SH-SY5Y (cell line): Measurements from ENCODE around the gene DDX56.

Experiments used
- GATA2 ChIP-seq: IDR thresholded peaks from 2 replicates; pipeline ENCODE4 v1.6.1; 2011; ENCODE audit warnings: mild to moderate bottlenecking, low read depth, low read length
- GATA3 ChIP-seq: IDR thresholded peaks from 2 replicates; pipeline ENCODE4 v1.6.1; 2011; ENCODE audit warnings: low read depth, mild to moderate bottlenecking, low read length, moderate library complexity

DNA sequence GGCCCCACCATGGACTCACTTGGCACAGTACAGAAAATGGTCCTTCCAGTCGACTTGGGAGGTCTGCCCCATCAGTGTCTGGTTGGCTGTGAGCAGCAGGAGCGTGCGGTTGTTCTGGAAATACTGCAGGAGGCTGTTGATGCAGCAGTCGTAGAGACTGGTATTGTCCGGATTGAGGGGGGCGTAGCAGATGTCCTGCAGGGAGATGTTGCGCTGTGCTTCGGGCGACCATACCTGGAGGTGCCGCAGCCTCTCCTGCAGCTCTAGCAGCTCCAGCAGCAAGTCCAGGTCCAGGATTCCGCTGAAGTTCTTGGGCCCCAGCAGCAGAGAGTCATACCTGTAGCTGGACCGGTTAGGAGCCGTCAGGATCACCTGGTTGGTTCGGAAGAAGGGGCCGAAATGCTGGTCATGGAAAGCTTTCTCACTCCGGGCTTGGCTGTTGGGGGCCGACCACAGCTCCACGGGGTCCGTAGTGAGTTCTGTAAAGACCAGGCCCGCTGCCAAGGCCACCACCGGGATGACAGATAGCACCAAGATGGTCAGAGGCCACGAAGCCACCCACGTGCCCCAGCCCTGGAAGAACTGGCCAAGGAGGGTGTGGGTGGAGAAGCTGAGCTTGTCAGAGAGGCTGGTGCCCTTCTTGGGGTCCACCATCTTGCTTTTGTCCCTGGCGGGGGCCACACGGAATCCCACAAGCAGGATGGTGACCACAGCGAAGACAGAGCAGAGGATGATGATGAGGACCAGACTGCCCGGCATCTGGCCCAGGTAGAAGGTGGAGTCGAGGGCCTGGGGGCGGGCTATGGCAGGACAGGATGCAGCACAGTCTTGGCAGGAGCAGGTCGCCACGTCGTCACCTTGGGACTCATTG, 34.7 kb downstream of the DDX56 start:
- TF ChIP-seq GATA2 (no peak), GATA3 (no peak)
